PC-9 (cell line): ENCODE measurements around the gene RREB1. TPM values are rescaled to one million over a fixed set of nuclear protein-coding genes. Genes with fewer than 3 reads are reported as not detected.

ENCODE experiments used
- BruUV-seq: library from RNA; stranded (reverse); fragments of 400-500 nt; replicated peaks from 2 replicates; lab custom pipeline; 2021; lab: Mats Ljungman, UMichigan
- CTCF ChIA-PET: fragments of 300-600 bp; sonication (Branson Sonifier 250); formaldehyde crosslinking; loops from one replicate; lab custom pipeline; 2022; ENCODE audit warnings: antibody characterized with exemption; lab: Charles Lee
- POLR2A ChIA-PET: fragments of 300-600 bp; sonication (Branson Sonifier 250); formaldehyde crosslinking; loops from one replicate; lab custom pipeline; 2022; ENCODE audit warnings: antibody characterized with exemption; ENCODE audit not compliant: unreplicated experiment; lab: Charles Lee
- DNase-seq, 2 experiments: peaks; one replicate each; pipeline versions ENCODE4 v3.0.0 to v3.0.0-alpha.2; 2015 to 2022; ENCODE audit warnings: mixed read lengths in 1 of 2
- H2AFZ ChIP-seq: fragments of 200-600 bp; sonication (generic); 2 replicates; pipeline ENCODE4 v1.8.1; 2017; ENCODE audit warnings: antibody characterized with exemption
- H3F3A ChIP-seq: fragments of 200-600 bp; sonication (generic); 2 replicates; pipeline ENCODE4 v1.8.1; 2017; ENCODE audit warnings: antibody characterized with exemption, mild to moderate bottlenecking, low read depth; ENCODE audit not compliant: insufficient read depth
- H3K27ac ChIP-seq: fragments of 200-600 bp; sonication (generic); 2 replicates; pipeline ENCODE4 v1.6.1; 2016; ENCODE audit warnings: mixed run types
- H3K27me3 ChIP-seq: fragments of 200-600 bp; sonication (generic); 2 replicates; pipeline ENCODE4 v1.6.1; 2016; ENCODE audit warnings: low read depth, mixed run types; ENCODE audit not compliant: insufficient read depth
- H3K36me3 ChIP-seq: fragments of 200-600 bp; sonication (generic); 2 replicates; pipeline ENCODE4 v1.6.1; 2016; ENCODE audit warnings: low read depth, mixed run types
- H3K4me1 ChIP-seq: fragments of 200-600 bp; sonication (generic); replicated peaks from 2 replicates; pipeline ENCODE4 v1.6.1; 2016; ENCODE audit warnings: mixed run types; ENCODE audit not compliant: insufficient read depth
- H3K4me2 ChIP-seq: fragments of 200-600 bp; sonication (generic); 2 replicates; pipeline ENCODE4 v1.6.1; 2017; ENCODE audit warnings: mixed run types
- H3K4me3 ChIP-seq: fragments of 200-600 bp; sonication (generic); 2 replicates; pipeline ENCODE4 v1.6.1; 2016; ENCODE audit warnings: mixed run types
- H3K79me2 ChIP-seq: fragments of 200-600 bp; sonication (generic); 2 replicates; pipeline ENCODE4 v1.6.1; 2017; ENCODE audit warnings: low read depth, mixed run types
- H3K9me2 ChIP-seq: fragments of 200-600 bp; sonication (generic); 2 replicates; pipeline ENCODE4 v1.8.1; 2017; ENCODE audit warnings: mild to moderate bottlenecking; ENCODE audit not compliant: insufficient read depth
- H3K9me3 ChIP-seq: fragments of 200-600 bp; sonication (generic); 2 replicates; pipeline ENCODE4 v1.8.1; 2016; ENCODE audit warnings: low read depth; ENCODE audit not compliant: insufficient read depth
- H4K20me1 ChIP-seq: fragments of 200-600 bp; sonication (generic); 2 replicates; pipeline ENCODE4 v1.8.1; 2017; ENCODE audit not compliant: insufficient read depth
- CTCF ChIP-seq: fragments of 200-600 bp; sonication (generic); conservative IDR thresholded peaks from 2 replicates; pipeline ENCODE4 v1.6.1; 2017; ENCODE audit warnings: mixed run types, antibody characterized with exemption, mild to moderate bottlenecking, moderate library complexity
- EZH2 ChIP-seq: fragments of 200-600 bp; sonication (generic); IDR thresholded peaks from 2 replicates; pipeline ENCODE4 v1.8.0; 2017; ENCODE audit warnings: antibody characterized with exemption, low read depth
- intact Hi-C: fragments of 100-400 bp; cut with micrococcal nuclease; formaldehyde crosslinking; loops from one replicate; pipeline ENCODE4 v1.10.0; 2022; ENCODE audit not compliant: unreplicated experiment
- total RNA-seq: library from RNA; stranded (reverse); gene quantifications from 2 replicates; pipeline ENCODE4 v1.2.3, GENCODE V29; 2021

RREB1 gene
- total RNA-seq, 1 experiment from 2014 or later = 38.4 TPM

DNA sequence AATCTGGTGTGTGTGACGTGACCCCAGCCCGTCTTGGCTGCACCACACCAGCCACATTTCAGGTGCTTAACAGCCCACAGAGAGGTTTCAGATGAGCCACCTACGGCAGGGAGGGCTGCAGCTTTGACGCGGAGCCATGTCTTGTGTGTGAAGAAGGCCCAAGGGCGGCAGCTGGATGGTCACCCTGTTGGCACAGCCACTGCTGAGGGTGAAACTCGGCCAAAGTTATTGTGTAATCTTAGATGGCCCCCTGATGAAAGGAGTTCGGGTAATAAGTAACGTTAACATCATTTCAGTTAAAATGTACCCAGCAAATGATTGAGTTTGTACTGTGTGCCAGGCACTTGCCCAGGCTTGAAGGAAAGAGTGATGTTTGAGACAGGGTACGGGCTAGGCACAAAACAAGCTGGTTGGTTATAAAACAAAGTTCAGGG, 108.1 kb downstream of the RREB1 start:
- no peak for TF ChIP-seq EZH2
- no peak for TF ChIP-seq CTCF
- Histone ChIP-seq H3K79me2 (no peaks in the 10 kb centered on the region), H3K36me3 (0 out of 2 replicates have a peak, but pooled peaks cover 2% of the 10 kb centered on the region), H3K27ac (no peak overlapping the region), H3K9me2 (no peaks in the 10 kb centered on the region), H3F3A (no peaks in the 10 kb centered on the region; the same call in 1 of the 2 replicates), H3K4me1 (0 out of 2 replicates have a peak, but pooled peaks cover 7% of the 10 kb centered on the region), H2AFZ (no peak overlapping the region), H3K4me3 (no peak overlapping the region), H3K4me2 (no peak overlapping the region), H3K27me3 (no peaks in the 10 kb centered on the region), H4K20me1 (no peaks in the 10 kb centered on the region), H3K9me3 (no peaks in the 10 kb centered on the region)
- ChIA-PET CTCF (no interaction called here), POLR2A (no interaction called here)
- intact Hi-C loops = loop anchor here (5.0 kb wide), 1 partner anchor 109 kb away; the partner anchor contains the start of gene RREB1
- no peak for DNase-seq
- no TSS peak for BruUV-seq

- H3K4me3 ChIP-seq = no peak overlapping the region
- peak overlapping the region; percentile 37; the same call in 1 of the 2 replicates for H3K27ac ChIP-seq
- H3K4me1 ChIP-seq = 0 out of 2 replicates have a peak, but pooled peaks cover 7% of the 10 kb centered on the region
- no peaks in the 10 kb centered on the region for H4K20me1 ChIP-seq
- H3K9me2 ChIP-seq = no peaks in the 10 kb centered on the region
- DNase-seq = peak; percentile 34 to 85
- intact Hi-C loops = loop anchor here (5.0 kb wide), 1 partner anchor 110 kb away; the partner anchor contains the start of gene RREB1
- no peaks in the 10 kb centered on the region; the same call in 1 of the 2 replicates for H3F3A ChIP-seq
- H3K27me3 ChIP-seq = no peaks in the 10 kb centered on the region
- BruUV-seq = no TSS peak
- ChIA-PET CTCF (no interaction called here), POLR2A (no interaction called here)
- no peaks in the 10 kb centered on the region for H3K9me3 ChIP-seq
- H3K36me3 ChIP-seq = 0 out of 2 replicates have a peak, but pooled peaks cover 2% of the 10 kb centered on the region
- TF ChIP-seq CTCF (no peak), EZH2 (no peak)
- no peak overlapping the region for H3K4me2 ChIP-seq
- no peaks in the 10 kb centered on the region for H3K79me2 ChIP-seq
- no peak overlapping the region for H2AFZ ChIP-seq
Measured at GRCh38 chr6:7216941-7217621, 109.3 kb downstream of the RREB1 start.

DNA sequence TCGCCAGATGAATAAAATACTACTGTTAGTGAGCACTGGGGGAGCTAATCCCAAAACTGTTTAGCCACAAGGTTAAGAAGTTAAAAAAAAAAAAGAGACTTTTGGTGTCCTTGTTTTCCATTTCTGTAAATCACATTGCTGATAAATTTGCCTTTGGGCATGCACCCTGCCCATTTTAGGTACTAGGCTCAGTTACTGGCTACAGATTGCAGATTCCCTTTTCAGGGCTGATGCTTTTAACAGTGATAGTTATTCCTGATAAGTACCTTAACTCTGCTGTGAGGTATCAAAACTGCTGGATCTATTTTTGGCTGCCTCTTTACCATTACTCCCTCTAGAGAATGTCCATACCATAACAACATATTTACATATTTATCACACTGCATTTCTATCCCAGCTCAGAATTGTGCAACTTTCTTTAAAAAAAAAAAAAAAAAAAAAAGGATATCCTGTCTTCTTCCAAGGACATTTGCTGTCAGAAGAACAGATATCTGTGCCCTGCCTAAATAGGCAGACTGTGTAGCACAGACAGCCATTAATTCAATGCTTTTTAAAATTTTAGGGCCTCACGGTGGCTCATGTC, 110.7 kb downstream of the RREB1 start:
- Histone ChIP-seq H3K36me3 (0 out of 2 replicates have a peak, but pooled peaks cover 2% of the 10 kb centered on the region), H3K4me3 (no peak overlapping the region), H4K20me1 (no peaks in the 10 kb centered on the region), H3K4me2 (no peak overlapping the region), H2AFZ (no peak overlapping the region), H3K27me3 (no peaks in the 10 kb centered on the region), H3K9me3 (no peaks in the 10 kb centered on the region), H3K9me2 (no peaks in the 10 kb centered on the region), H3K4me1 (0 out of 2 replicates have a peak, but pooled peaks cover 7% of the 10 kb centered on the region), H3K79me2 (no peaks in the 10 kb centered on the region), H3K27ac (no peak overlapping the region), H3F3A (no peaks in the 10 kb centered on the region; the same call in 1 of the 2 replicates)
- DNase-seq = no peak
- ChIA-PET POLR2A (interaction anchor here (0.6 kb wide), 2 partner anchors 15 to 160 kb away, joined by 4 to 9 read pairs; no protein-coding TSS in a partner anchor), CTCF (interaction anchor here (0.6 kb wide), 1 partner anchor 13 kb away, joined by 5 read pairs; no protein-coding TSS in a partner anchor)
- no TSS peak for BruUV-seq
- TF ChIP-seq CTCF (no peak), EZH2 (no peak)
- intact Hi-C loops = loop anchor here (5.0 kb wide), 1 partner anchor 111 kb away; the partner anchor contains the start of gene RREB1
